GM23338 (cell line): ENCODE results near the gene SLC17A1. TPM values are rescaled to one million over a fixed set of nuclear protein-coding genes. Genes with fewer than 3 reads are reported as not detected.

Source experiments
- ETS1 ChIP-seq: IDR thresholded peaks from 2 replicates; pipeline ENCODE4 v1.6.1; 2016; ENCODE audit warnings: antibody characterized with exemption
- JUNB ChIP-seq: IDR thresholded peaks from one replicate; pipeline ENCODE4 v1.6.1; 2016; ENCODE audit warnings: antibody characterized with exemption; ENCODE audit not compliant: unreplicated experiment
- POLR2AphosphoS5 ChIP-seq: IDR thresholded peaks from 2 replicates; pipeline ENCODE4 v1.6.1; 2016; ENCODE audit warnings: antibody characterized with exemption, low read depth
- STAT1 ChIP-seq: IDR thresholded peaks from one replicate; pipeline ENCODE4 v1.6.1; 2016; ENCODE audit warnings: antibody characterized with exemption; ENCODE audit not compliant: unreplicated experiment
- ZNF462 ChIP-seq: fragments of 250-450 bp; sonication (Bioruptor Pico); IDR thresholded peaks from 2 replicates; pipeline ENCODE4 v1.5.0; 2020; ENCODE audit warnings: mild to moderate bottlenecking, moderate library complexity
- polyA plus RNA-seq: library from polyadenylated mRNA; unstranded; fragments of >200 nt; fragmentation: Nextera tagmentation; extraction: Ambion mirVana; gene quantifications from 2 replicates; pipeline ENCODE4 v1.2.1, GENCODE V29; 2016
- total RNA-seq: library from RNA; depleted of rRNA; stranded (reverse); fragments of >200 nt; shearing (Covaris generic); gene quantifications from 2 replicates; pipeline ENCODE4 v1.2.3, GENCODE V29; 2014; rRNA removed

SLC17A1 gene
- total and polyA plus RNA-seq, 2 experiments from 2014 or later, result not detected

- TF ChIP-seq ZNF462 (CRISPR knock-in tag), result no peak
- TF ChIP-seq ETS1, result no peak
- no peak for TF ChIP-seq STAT1
- no peak for TF ChIP-seq POLR2AphosphoS5
- no peak for TF ChIP-seq JUNB
Measured at GRCh38 chr6:25735261-25735660, 96.6 kb downstream of the SLC17A1 start (continued).

Other genes starting within 250 kb of the SLC17A1 start
- not detected in 2 replicates for gene SCGN, start 179.8 kb downstream of the SLC17A1 start, total RNA-seq
- gene SCGN, start 179.8 kb downstream of the SLC17A1 start, polyA plus RNA-seq, result not detected in 2 replicates
- gene SLC17A4, start 77.3 kb downstream of the SLC17A1 start, total RNA-seq, result not detected in 2 replicates
- not detected in 2 replicates for gene SLC17A4, start 77.3 kb downstream of the SLC17A1 start, polyA plus RNA-seq
- 0.27 TPM in 1 of 2 replicates, not detected in the other for gene SLC17A3, start 42.2 kb upstream of the SLC17A1 start, total RNA-seq
- not detected in 2 replicates for gene SLC17A3, start 42.2 kb upstream of the SLC17A1 start, polyA plus RNA-seq
- gene SLC17A2, start 98.6 kb upstream of the SLC17A1 start, total RNA-seq, result not detected in 2 replicates
- gene SLC17A2, start 98.6 kb upstream of the SLC17A1 start, polyA plus RNA-seq, result not detected in 2 replicates
- gene TRIM38, start 130.8 kb upstream of the SLC17A1 start, total RNA-seq, result 0.58 and 0.66 TPM in 2 replicates
- gene TRIM38, start 130.8 kb upstream of the SLC17A1 start, polyA plus RNA-seq, result 0.57 and 0.82 TPM in 2 replicates